ENCODE measurements around the gene COG4. TPM values are rescaled to one million over a fixed set of nuclear protein-coding genes. Genes with fewer than 3 reads are reported as not detected.

COG4 gene
- total RNA-seq, 2 donors from 2014 or later: 62.7 to 71.4 TPM

DNA sequence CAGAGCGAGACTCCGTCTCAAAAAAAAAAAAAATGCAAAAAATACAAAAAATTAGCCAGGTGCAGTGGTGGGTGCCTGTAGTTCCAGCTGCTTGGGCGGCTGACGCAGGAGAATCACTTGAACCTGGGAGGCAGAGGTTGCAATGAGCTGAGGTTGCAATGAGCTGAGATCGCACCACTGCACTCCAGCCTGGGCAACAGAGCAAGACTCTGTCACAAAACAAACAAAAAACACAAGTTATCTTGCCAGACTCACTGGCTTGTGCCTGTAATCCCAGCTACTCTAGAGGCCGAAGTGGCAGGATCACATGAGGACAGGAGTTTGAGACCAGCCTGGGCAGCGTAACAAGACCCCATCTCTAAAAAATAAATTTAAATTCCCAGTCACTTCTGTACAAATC, 81.0 kb downstream of the COG4 start:
- no peaks in the 10 kb centered on the region for H3K9me3 Mint-ChIP-seq
- H3K4me1 ChIP-seq (ENCODE audit: control insufficient read depth, insufficient read depth, low read length): peaks cover 8% of the 10 kb centered on the region
- H3K4me3 Mint-ChIP-seq: no peak overlapping the region
- no peak overlapping the region for H3K27ac ChIP-seq (ENCODE audit: low read depth, low read length)
- no peak overlapping the region for H3K9ac ChIP-seq (ENCODE audit: extremely low read depth, low read length, poor library complexity, severe bottlenecking)
- no peaks in the 10 kb centered on the region for H3K36me3 ChIP-seq (ENCODE audit: control insufficient read depth, insufficient read depth, low read length)
- TF ChIP-seq, protein P1, sequence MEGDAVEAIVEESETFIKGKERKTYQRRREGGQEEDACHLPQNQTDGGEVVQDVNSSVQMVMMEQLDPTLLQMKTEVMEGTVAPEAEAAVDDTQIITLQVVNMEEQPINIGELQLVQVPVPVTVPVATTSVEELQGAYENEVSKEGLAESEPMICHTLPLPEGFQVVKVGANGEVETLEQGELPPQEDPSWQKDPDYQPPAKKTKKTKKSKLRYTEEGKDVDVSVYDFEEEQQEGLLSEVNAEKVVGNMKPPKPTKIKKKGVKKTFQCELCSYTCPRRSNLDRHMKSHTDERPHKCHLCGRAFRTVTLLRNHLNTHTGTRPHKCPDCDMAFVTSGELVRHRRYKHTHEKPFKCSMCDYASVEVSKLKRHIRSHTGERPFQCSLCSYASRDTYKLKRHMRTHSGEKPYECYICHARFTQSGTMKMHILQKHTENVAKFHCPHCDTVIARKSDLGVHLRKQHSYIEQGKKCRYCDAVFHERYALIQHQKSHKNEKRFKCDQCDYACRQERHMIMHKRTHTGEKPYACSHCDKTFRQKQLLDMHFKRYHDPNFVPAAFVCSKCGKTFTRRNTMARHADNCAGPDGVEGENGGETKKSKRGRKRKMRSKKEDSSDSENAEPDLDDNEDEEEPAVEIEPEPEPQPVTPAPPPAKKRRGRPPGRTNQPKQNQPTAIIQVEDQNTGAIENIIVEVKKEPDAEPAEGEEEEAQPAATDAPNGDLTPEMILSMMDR (conservative IDR thresholded peaks at IDR 0.05): no peak
- no peaks in the 10 kb centered on the region for H3K36me3 Mint-ChIP-seq (ENCODE audit: low read depth)
- WGBS, 2 experiments (ENCODE audit: insufficient coverage in 1 of 2, insufficient read length in 1 of 2): 88 to 97% methylated on average over 5 to 7 of the region's 7 CpGs
- H3K27ac Mint-ChIP-seq: no peak overlapping the region
- H3K9me3 ChIP-seq (ENCODE audit: control insufficient read depth, low read length): no peaks in the 10 kb centered on the region
- DNase-seq: no peak
- no peaks in the 10 kb centered on the region for H3K27me3 ChIP-seq (ENCODE audit: control insufficient read depth, insufficient read depth, low read length, poor library complexity, severe bottlenecking)
- H3K27me3 Mint-ChIP-seq (ENCODE audit: insufficient read depth): peaks cover 1% of the 10 kb centered on the region
- peaks cover 21% of the 10 kb centered on the region for H3K4me1 Mint-ChIP-seq
- no peak overlapping the region for H3K4me3 ChIP-seq (ENCODE audit: low read length)

DNA sequence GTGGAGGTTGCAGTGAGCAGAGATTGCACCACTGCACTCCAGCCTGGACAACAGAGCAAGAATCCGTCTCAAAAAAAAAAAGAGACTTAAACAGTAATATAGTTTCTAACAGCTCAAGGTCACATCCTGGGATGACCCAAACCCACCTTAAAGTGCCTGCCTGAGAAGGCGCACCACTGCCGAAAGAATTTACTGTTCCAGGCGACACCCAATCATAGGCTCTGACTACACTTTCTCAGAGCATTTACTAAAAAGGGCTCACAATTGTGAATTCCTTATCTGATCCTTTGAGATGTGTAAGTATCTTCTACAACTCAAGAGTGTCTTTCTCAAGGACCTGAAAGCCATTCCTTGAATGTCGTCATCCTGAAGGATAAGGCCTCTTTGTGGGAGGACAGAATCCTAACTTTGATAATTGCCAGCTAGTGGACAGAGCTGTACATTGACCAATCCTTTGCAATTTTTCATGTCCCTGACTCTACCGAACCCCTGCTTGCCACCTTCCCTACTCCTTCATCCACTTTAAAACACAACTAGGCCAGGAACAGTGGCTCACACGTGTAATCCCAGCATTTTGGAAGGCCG, 81.9 kb downstream of the COG4 start:
- no peak overlapping the region for H3K9ac ChIP-seq (ENCODE audit: extremely low read depth, low read length, poor library complexity, severe bottlenecking)
- no peak overlapping the region for H3K27ac ChIP-seq (ENCODE audit: low read depth, low read length)
- TF ChIP-seq, protein P1 (conservative IDR thresholded peaks at IDR 0.05): no peak
- no peak overlapping the region for H3K4me3 Mint-ChIP-seq
- no peaks in the 10 kb centered on the region for H3K27me3 ChIP-seq (ENCODE audit: control insufficient read depth, insufficient read depth, low read length, poor library complexity, severe bottlenecking)
- H3K4me1 Mint-ChIP-seq: peaks cover 25% of the 10 kb centered on the region
- H3K9me3 Mint-ChIP-seq: no peaks in the 10 kb centered on the region
- H3K27me3 Mint-ChIP-seq (ENCODE audit: insufficient read depth): peaks cover 1% of the 10 kb centered on the region
- H3K27ac Mint-ChIP-seq: no peak overlapping the region
- WGBS, 2 experiments (ENCODE audit: insufficient coverage in 1 of 2, insufficient read length in 1 of 2): 93% methylated on average over 7 to 8 of the region's 8 CpGs
- H3K9me3 ChIP-seq (ENCODE audit: control insufficient read depth, low read length): no peaks in the 10 kb centered on the region
- no peak overlapping the region for H3K4me3 ChIP-seq (ENCODE audit: low read length)
- peaks cover 8% of the 10 kb centered on the region for H3K4me1 ChIP-seq (ENCODE audit: control insufficient read depth, insufficient read depth, low read length)
- no peaks in the 10 kb centered on the region for H3K36me3 Mint-ChIP-seq (ENCODE audit: low read depth)
- H3K36me3 ChIP-seq (ENCODE audit: control insufficient read depth, insufficient read depth, low read length): no peaks in the 10 kb centered on the region
- no peak for DNase-seq

DNA sequence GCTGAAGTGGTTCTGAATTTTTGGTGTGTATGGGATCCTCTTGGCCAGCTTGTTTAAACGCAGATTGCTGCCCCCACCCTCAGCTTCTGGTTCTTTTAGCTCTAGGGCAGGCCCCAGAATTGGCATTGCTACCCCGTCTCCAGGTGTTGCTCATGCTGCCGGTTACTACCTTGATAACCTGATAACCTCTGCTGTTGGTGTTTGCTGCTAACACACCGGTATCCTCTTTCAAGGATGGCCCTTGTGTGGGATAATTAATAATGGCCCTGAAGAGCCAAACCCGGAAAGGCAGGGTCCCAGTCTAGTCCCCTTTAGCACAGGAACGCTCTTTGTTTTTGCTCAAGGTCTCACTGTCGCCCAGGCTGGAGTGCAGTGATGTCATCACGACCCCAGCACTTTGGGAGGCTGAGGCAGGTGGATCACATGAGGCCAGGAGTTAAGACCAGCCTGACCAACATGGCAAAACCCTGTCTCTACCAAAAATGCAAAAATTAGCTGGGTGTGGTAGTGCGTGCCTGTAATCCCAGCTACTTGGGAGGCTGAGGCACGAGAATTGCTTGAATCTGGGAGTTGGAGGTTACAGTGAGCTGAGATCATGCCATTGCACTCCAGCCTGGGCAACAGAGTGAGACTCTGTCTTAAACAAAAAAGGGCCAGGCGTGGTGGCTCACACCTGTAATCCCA, 83.2 kb downstream of the COG4 start:
- WGBS, 2 experiments (ENCODE audit: insufficient coverage in 1 of 2, insufficient read length in 1 of 2): 78 to 93% methylated on average over 8 to 11 of the region's 11 CpGs
- Mint-ChIP-seq H3K36me3 (ENCODE audit: low read depth) (peaks cover 1% of the 10 kb centered on the region), H3K9me3 (no peaks in the 10 kb centered on the region), H3K27me3 (ENCODE audit: insufficient read depth) (no peaks in the 10 kb centered on the region), H3K4me1 (peaks cover 27% of the 10 kb centered on the region), H3K4me3 (peak overlapping the region; percentile 86), H3K27ac (peak overlapping the region; percentile 92)
- Histone ChIP-seq H3K9ac (ENCODE audit: extremely low read depth, low read length, poor library complexity, severe bottlenecking) (no peak overlapping the region), H3K27ac (ENCODE audit: low read depth, low read length) (no peak overlapping the region), H3K9me3 (ENCODE audit: control insufficient read depth, low read length) (no peaks in the 10 kb centered on the region), H3K4me1 (ENCODE audit: control insufficient read depth, insufficient read depth, low read length) (peaks cover 8% of the 10 kb centered on the region), H3K36me3 (ENCODE audit: control insufficient read depth, insufficient read depth, low read length) (peaks cover under 1% of the 10 kb centered on the region), H3K4me3 (ENCODE audit: low read length) (peak overlapping the region; percentile 83), H3K27me3 (ENCODE audit: control insufficient read depth, insufficient read depth, low read length, poor library complexity, severe bottlenecking) (no peaks in the 10 kb centered on the region)
- TF ChIP-seq, protein P1 (conservative IDR thresholded peaks at IDR 0.05): no peak
- DNase-seq: no peak
